LNCAP (cell line): ENCODE results near the gene NKX6-2.

Experiments used
- TF ChIP-seq, protein P1 (sequence below): fragments of 450-650 bp; IDR thresholded peaks from 2 replicates; pipeline ENCODE4 v1.5.1; 2017; ENCODE audit warnings: mild to moderate bottlenecking

NKX6-2 gene

DNA sequence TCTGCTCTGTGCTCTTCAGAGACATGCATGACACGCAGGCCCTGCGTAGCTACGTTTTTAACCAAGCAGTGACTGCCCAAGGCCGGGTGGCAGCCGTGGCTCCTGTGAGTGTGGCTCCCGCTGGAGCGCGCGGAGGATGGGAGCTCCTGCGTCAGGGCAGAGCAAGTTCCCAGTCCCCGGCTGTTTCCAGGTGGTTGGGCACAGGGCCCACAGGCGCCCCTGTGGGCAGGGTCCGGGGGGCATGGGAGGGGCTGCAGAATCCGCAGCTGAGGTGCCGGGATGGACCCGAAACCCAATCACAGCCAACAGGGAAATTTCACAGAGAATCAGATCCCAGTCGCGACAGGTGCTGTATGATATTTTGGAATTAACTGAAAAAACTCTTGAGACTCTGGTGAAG lies 9.8 kb downstream of the NKX6-2 start:
- TF ChIP-seq, protein P1, sequence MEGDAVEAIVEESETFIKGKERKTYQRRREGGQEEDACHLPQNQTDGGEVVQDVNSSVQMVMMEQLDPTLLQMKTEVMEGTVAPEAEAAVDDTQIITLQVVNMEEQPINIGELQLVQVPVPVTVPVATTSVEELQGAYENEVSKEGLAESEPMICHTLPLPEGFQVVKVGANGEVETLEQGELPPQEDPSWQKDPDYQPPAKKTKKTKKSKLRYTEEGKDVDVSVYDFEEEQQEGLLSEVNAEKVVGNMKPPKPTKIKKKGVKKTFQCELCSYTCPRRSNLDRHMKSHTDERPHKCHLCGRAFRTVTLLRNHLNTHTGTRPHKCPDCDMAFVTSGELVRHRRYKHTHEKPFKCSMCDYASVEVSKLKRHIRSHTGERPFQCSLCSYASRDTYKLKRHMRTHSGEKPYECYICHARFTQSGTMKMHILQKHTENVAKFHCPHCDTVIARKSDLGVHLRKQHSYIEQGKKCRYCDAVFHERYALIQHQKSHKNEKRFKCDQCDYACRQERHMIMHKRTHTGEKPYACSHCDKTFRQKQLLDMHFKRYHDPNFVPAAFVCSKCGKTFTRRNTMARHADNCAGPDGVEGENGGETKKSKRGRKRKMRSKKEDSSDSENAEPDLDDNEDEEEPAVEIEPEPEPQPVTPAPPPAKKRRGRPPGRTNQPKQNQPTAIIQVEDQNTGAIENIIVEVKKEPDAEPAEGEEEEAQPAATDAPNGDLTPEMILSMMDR, result no peak

DNA sequence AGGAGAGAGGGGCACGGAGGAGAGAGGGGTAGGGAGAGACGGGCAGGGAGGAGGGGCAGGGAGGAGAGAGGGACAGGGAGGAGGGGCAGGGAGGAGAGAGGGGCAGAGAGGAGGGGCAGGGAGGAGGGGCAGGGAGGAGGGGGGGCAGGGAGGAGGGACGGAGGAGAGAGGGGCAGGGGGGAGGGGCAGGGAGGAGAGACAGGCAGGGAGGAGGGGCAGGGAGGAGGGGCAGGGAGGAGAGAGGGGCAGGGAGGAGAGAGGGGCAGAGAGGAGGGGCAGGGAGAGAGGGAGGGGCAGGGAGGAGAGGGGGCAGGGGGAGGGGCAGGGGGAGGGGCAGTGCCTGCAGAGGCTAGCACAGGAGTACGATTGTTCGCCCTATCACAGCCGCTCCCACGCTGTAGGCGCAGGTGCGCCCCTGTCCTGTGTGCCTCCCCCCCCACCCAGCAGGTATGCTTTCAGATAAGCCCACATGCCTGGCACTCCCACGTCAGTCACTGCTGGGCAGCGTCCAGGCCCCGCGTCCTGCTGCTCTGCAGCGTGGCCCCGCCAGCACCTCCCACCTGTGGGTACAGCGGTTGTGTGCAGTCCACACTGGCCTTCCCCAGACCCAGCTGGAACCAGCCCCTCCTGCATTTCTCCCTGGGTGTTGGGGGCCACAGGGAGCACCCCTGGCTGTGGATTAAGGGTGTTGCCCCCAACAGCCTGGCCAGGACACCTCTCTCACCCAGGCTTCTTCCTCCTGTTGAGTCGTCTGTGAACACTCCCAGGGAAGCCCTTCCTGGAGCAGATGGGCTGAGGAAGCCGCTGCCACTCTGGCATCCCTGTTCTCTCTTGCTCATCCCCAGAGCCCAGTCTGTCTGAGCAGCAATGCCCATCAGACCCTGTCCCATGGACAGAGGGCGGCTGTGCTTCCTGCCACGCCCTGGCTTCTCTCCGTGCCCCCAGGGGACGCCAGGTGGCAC lies 10.8 kb downstream of the NKX6-2 start:
- TF ChIP-seq, protein P1, result no peak

DNA sequence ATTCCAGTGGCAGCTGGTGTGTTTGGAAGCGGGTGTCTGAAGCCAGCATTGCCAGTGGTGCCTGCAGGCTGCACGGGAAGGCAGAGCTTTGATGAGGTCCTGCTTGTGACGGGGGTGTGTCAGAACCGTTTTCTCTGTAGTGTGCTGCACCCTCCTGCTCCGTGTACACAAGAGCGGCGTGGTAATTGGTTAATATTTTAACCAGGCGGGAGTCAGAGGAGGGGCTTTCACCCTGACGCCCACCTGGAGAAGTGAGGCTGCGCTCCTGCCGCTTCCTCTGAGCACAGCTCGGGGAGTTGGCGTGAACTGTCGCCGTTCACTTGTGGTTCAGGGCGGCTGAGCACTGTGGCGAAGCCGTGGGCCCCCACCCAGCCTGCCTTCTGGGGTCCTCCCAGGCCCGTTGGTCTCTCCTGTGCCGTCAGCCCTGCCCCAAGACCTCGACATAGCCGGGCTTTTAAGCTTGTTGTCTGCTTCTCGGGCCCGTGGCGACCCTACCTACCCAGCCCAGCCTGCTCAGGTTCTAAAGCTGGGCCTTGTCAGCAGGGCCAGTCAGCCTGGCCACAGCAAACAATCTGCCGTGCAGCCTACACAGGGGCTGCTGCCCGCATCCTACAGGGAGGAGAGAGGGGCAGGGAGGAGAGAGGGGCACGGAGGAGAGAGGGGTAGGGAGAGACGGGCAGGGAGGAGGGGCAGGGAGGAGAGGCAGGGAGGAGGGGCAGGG lies 11.6 kb downstream of the NKX6-2 start:
- TF ChIP-seq, protein P1, result no peak

DNA sequence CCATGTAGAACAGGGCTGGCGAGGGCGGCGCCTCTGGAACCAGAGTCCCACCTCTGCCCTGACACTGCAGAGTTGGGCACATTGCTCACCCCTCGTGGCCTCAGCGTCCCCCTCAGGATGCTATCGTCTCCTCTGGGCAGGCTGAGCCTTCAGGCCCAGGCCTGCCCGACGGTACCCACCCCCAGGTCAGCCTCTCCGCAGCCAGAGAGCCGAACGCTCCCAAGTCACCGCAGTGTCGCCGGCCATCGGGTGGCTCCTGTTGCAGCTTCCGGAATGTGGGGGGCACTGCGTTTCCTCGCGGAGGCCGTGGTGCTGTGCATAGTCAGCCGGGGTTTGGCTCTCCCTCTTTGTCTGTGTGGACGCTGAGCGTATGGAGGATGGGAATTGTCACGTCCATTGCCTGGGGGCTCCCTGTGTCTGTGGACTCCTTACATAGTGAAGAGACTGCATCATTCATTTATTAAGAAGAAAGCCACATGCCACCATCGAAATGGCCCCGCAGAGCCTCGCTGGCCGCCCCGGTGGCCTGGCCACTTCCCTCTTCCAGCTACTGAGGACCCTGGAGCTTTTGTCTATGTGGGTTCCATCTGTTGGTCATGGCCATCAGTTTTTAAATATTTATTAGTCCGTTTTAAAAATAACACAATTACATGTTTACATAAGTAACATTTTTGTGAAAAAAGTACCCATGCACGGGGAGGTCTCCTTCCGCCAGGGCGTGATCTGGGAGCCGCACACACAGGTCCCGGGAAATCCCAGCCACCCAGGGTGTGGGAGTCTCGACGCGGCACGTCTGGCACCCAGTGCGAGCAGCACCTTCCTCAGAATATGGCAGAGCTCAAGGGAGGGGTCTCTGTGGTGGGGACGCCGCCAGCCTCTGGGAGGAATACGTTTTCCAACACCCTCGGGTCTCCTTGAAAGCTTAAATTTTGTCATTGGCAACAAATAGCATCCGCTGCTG lies 15.6 kb downstream of the NKX6-2 start:
- TF ChIP-seq, protein P1, result no peak

DNA sequence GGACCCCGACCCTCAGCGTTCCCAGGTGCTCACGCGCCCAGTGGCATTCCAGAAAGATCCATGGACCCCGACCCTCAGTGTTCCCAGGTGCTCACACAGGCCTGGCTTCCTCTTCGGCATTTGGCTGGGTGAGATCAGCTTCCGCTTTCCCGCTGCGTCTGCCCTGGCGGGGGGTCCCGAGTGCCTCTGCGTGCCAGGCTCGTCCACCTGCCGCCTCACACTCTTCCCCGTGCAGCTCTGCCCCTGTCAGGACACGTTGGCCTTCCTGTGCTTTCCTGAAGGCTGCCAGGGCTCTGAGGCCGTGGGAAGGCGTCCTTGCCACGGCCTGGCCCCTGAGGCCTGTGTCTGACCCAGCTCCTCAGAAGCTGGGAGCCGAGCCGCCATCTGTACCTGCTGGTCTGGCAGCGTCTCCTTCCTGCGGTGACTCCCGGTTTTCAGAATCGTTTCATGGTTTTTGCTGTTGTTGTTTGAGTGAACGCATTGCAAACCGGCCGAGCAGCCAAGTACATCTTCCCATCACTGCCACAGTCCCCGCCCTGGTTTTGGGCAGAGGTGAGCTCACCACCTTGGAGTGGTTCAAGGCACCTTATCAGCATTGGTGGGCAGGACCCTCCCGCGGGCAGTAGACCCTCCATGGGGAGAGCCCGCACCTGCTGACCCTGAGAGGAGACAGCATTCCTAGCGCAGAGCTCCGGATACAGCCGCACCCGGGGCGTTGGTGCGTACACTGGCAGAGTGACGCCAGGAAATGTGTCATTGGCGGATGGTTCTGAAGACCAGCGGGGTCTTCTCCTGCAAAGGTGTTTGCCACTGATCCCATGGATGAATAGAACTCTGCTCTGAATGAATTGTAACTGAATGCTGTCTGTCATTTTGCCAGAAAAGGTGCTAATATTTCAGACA lies 17.4 kb downstream of the NKX6-2 start:
- TF ChIP-seq, protein P1, result no peak

DNA sequence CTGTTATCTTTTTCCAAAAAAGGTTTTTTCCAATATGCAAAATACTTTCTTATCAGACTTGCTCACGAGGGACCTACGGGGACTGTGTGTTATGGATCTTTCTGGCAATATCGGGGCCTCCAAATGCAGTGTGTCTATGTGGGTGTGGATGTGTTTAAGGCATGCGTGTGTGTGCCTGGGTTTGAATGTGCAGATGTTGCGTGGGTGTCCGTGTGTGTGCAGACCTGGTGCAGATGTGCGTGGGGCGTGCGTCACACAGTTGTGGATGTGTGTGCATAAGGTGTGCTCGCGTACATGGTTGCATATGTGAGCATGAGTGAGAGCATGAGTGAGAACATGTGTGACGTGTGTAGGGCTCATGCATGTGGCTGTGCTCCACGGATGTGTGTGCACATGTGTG lies 19.7 kb downstream of the NKX6-2 start:
- TF ChIP-seq, protein P1, result no peak
